Type B pancreatic cell (in vitro differentiated cells): ENCODE measurements around the gene RGS8. TPM values are rescaled to one million over a fixed set of nuclear protein-coding genes. Genes with fewer than 3 reads are reported as not detected.
A peak's percentile ranks its signal among the peaks of the same experiment; 100 is the strongest.

ENCODE experiments used
- DNase-seq: peaks from one replicate; pipeline ENCODE4 v3.0.0; 2021; ENCODE audit warnings: mixed read lengths; ENCODE audit not compliant: unreplicated experiment; ENCODE audit errors: extremely low spot score
- H3K27ac Mint-ChIP-seq: 2 replicates; pipeline ENCODE4 v1.8.0; 2021; ENCODE audit warnings: mild to moderate bottlenecking, mixed read lengths
- H3K27me3 Mint-ChIP-seq: 2 replicates; pipeline ENCODE4 v1.8.0; 2021; ENCODE audit warnings: mixed read lengths
- H3K36me3 Mint-ChIP-seq: 2 replicates; pipeline ENCODE4 v1.8.0; 2021; ENCODE audit warnings: mixed read lengths
- H3K4me1 Mint-ChIP-seq: one replicate; pipeline ENCODE4 v1.8.0; 2021; ENCODE audit warnings: mixed read lengths; ENCODE audit not compliant: unreplicated experiment
- H3K4me3 Mint-ChIP-seq: 2 replicates; pipeline ENCODE4 v1.8.0; 2021; ENCODE audit warnings: mild to moderate bottlenecking, mixed read lengths
- H3K9me3 Mint-ChIP-seq: 2 replicates; pipeline ENCODE4 v1.8.0; 2021; ENCODE audit warnings: mixed read lengths
- total RNA-seq: library from RNA; stranded (reverse); gene quantifications from 2 replicates; pipeline ENCODE4 v1.2.1, GENCODE V29; 2021; ENCODE audit warnings: low replicate concordance
- TF ChIP-seq, protein P1 (sequence below): fragments of 200-600 bp; sonication (generic); conservative IDR thresholded peaks from 2 replicates; pipeline ENCODE4 v1.5.0; 2021; ENCODE audit warnings: antibody characterized with exemption, mild to moderate bottlenecking

Gene RGS8
- total RNA-seq, 1 donor from 2014 or later = 1.1 TPM

GRCh38 chr1:182688436-182689205, 4.2 kb upstream of the RGS8 start:
- H3K9me3 Mint-ChIP-seq = peaks cover 8% of the 10 kb centered on the region
- H3K36me3 Mint-ChIP-seq = peaks cover 4% of the 10 kb centered on the region
- DNase-seq = no peak
- peak overlapping the region; percentile 8 for H3K4me3 Mint-ChIP-seq
- H3K4me1 Mint-ChIP-seq = peaks cover 14% of the 10 kb centered on the region
- peak overlapping the region; percentile 21 for H3K27ac Mint-ChIP-seq
- TF ChIP-seq, protein P1, sequence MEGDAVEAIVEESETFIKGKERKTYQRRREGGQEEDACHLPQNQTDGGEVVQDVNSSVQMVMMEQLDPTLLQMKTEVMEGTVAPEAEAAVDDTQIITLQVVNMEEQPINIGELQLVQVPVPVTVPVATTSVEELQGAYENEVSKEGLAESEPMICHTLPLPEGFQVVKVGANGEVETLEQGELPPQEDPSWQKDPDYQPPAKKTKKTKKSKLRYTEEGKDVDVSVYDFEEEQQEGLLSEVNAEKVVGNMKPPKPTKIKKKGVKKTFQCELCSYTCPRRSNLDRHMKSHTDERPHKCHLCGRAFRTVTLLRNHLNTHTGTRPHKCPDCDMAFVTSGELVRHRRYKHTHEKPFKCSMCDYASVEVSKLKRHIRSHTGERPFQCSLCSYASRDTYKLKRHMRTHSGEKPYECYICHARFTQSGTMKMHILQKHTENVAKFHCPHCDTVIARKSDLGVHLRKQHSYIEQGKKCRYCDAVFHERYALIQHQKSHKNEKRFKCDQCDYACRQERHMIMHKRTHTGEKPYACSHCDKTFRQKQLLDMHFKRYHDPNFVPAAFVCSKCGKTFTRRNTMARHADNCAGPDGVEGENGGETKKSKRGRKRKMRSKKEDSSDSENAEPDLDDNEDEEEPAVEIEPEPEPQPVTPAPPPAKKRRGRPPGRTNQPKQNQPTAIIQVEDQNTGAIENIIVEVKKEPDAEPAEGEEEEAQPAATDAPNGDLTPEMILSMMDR = no peak
- peaks cover 3% of the 10 kb centered on the region for H3K27me3 Mint-ChIP-seq

DNA sequence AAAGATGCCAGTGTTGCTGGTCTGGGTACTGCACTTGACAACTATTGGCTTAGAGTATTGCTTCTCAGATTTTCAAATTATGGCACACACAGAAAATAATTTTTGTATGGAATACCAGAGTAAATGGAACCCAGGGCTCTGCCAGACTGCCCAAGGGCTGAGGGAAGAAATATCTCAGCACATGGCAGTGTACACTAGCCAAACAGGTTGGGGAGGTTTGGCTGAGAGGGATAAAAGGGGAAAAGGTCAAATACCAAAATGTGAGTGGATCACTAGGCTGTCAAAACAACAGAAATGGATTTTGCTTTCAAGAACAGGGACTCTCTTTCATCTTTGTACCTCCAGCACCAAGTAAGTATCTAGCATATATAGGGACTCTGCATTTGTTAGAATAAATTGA, 3.0 kb upstream of the RGS8 start:
- no peak for DNase-seq
- H3K36me3 Mint-ChIP-seq = peaks cover 4% of the 10 kb centered on the region
- peaks cover 4% of the 10 kb centered on the region for H3K27me3 Mint-ChIP-seq
- peaks cover 15% of the 10 kb centered on the region for H3K4me1 Mint-ChIP-seq
- peak overlapping the region; percentile 54 for H3K27ac Mint-ChIP-seq
- peaks cover 4% of the 10 kb centered on the region for H3K9me3 Mint-ChIP-seq
- TF ChIP-seq, protein P1 = no peak
- peak overlapping the region; percentile 5 for H3K4me3 Mint-ChIP-seq

- no peak for DNase-seq
- Mint-ChIP-seq H3K4me1 (peaks cover 15% of the 10 kb centered on the region), H3K9me3 (peaks cover 4% of the 10 kb centered on the region), H3K27ac (no peak overlapping the region), H3K27me3 (peaks cover 4% of the 10 kb centered on the region), H3K4me3 (no peak overlapping the region), H3K36me3 (peaks cover 4% of the 10 kb centered on the region)
- TF ChIP-seq, protein P1 = no peak
These were observed 2.1 kb upstream of the RGS8 start for GRCh38 chr1:182686446-182686845.

- H3K4me3 Mint-ChIP-seq = no peak overlapping the region
- TF ChIP-seq, protein P1 = no peak
- peaks cover 4% of the 10 kb centered on the region for H3K27me3 Mint-ChIP-seq
- H3K27ac Mint-ChIP-seq = no peak overlapping the region
- peaks cover 17% of the 10 kb centered on the region for H3K4me1 Mint-ChIP-seq
- no peak for DNase-seq
- H3K36me3 Mint-ChIP-seq = peaks cover 4% of the 10 kb centered on the region
- peaks cover 4% of the 10 kb centered on the region for H3K9me3 Mint-ChIP-seq
These were observed 828 bp upstream of the RGS8 start for GRCh38 chr1:182685215-182685614.

DNA sequence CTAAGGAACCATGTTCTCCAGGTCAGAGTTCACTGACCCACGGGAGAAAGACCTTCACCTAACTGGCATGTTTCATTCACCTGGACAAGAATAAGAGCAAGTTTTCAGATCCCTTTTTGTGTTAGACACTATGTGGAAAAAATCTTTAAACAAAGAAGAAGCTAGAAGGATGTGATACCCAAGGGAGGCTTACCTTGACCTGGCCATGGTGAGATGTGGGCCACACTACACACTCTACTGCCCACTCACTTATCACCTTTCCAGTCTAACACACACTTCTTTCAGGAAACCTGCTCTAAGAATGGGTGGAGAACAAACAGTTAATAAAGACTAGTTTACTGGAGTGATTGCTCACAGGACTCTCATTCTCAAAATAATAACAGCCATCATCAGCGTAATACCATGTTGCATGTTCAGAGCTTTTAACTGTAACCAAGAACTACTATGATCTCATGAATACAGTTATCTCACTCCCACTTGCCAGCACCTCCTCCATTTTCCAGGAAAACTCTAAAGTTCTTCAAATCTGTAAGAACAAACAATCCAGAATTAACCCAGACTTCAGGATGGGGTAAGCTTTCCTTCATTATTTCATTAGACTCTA, 1.4 kb downstream of the RGS8 start:
- TF ChIP-seq, protein P1 = no peak
- no peak overlapping the region for H3K4me3 Mint-ChIP-seq
- no peaks in the 10 kb centered on the region for H3K36me3 Mint-ChIP-seq
- no peak overlapping the region for H3K27ac Mint-ChIP-seq
- no peaks in the 10 kb centered on the region for H3K9me3 Mint-ChIP-seq
- H3K4me1 Mint-ChIP-seq = peaks cover 11% of the 10 kb centered on the region
- no peak for DNase-seq
- H3K27me3 Mint-ChIP-seq = peaks cover 4% of the 10 kb centered on the region
